ENCODE results near the gene RPGRIP1L. TPM values are rescaled to one million over a fixed set of nuclear protein-coding genes. Genes with fewer than 3 reads are reported as not detected.

RPGRIP1L gene
- total RNA-seq, 1 experiment from 2014 or later: 19.8 TPM

DNA sequence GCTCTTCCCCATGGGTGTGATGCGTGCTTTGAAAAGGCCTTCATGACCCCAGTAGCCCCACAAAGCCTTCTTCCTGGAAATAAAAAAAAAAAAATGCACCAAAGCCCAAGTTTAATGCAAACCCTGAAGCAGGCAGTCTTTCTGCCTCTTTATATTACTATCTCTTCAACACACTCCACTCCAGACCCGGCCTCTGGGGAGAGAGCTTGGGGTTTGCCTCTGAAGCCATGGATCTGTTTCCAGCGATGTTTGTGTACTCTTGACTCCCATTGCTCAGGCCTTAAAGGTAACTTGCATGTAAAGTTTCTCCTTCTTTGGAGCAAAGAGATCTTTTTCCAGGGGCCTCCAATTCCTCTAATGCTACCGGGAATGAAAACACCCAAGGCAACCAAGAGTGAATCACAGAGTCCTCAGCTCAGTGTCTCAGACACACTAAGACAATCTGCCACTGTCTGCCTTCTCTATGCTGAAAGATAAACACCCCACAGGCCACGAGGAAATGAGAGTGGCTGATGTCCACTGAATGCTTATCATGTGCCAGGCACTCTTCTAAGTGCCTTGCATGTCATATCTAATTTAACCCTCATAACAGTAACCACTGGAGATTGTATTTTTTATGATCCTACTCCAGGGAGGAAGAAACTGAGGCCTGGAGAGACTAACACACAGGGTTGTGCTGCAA, 144.2 kb downstream of the RPGRIP1L start:
- no peaks in the 10 kb centered on the region for H3K9me3 ChIP-seq (ENCODE audit: low read depth, low read length, poor library complexity, severe bottlenecking)
- TF ChIP-seq, protein P1, sequence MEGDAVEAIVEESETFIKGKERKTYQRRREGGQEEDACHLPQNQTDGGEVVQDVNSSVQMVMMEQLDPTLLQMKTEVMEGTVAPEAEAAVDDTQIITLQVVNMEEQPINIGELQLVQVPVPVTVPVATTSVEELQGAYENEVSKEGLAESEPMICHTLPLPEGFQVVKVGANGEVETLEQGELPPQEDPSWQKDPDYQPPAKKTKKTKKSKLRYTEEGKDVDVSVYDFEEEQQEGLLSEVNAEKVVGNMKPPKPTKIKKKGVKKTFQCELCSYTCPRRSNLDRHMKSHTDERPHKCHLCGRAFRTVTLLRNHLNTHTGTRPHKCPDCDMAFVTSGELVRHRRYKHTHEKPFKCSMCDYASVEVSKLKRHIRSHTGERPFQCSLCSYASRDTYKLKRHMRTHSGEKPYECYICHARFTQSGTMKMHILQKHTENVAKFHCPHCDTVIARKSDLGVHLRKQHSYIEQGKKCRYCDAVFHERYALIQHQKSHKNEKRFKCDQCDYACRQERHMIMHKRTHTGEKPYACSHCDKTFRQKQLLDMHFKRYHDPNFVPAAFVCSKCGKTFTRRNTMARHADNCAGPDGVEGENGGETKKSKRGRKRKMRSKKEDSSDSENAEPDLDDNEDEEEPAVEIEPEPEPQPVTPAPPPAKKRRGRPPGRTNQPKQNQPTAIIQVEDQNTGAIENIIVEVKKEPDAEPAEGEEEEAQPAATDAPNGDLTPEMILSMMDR (conservative IDR thresholded peaks at IDR 0.05; ENCODE audit: low read depth, low read length): no peak
- TF ChIP-seq EZH2 (IDR thresholded peaks at IDR 0.05; ENCODE audit: borderline replicate concordance, low read depth, low read length, poor library complexity, severe bottlenecking): no peak
- H3K36me3 ChIP-seq (ENCODE audit: insufficient read depth, low read length, poor library complexity, severe bottlenecking): no peaks in the 10 kb centered on the region
- no peaks in the 10 kb centered on the region for H3K4me1 ChIP-seq (ENCODE audit: insufficient read depth, low read length, poor library complexity, severe bottlenecking)
- H3K4me3 ChIP-seq (ENCODE audit: low read depth, low read length, poor library complexity, severe bottlenecking): no peak overlapping the region
- intact Hi-C loops (cut with micrococcal nuclease; ENCODE audit: unreplicated experiment): no loop called here
- ChIA-PET CTCF (no interaction called here), POLR2A (ENCODE audit: low non-redundant PET) (no interaction called here)
- DNase-seq (ENCODE audit: low spot score): no peak
- no peak overlapping the region for H3K27ac ChIP-seq (ENCODE audit: low read depth, low read length, poor library complexity, severe bottlenecking)
- no TSS peak for BruUV-seq (replicated peaks)
- no peaks in the 10 kb centered on the region for H3K27me3 ChIP-seq (replicated peaks; ENCODE audit: insufficient read depth, low read depth, low read length, poor library complexity)

DNA sequence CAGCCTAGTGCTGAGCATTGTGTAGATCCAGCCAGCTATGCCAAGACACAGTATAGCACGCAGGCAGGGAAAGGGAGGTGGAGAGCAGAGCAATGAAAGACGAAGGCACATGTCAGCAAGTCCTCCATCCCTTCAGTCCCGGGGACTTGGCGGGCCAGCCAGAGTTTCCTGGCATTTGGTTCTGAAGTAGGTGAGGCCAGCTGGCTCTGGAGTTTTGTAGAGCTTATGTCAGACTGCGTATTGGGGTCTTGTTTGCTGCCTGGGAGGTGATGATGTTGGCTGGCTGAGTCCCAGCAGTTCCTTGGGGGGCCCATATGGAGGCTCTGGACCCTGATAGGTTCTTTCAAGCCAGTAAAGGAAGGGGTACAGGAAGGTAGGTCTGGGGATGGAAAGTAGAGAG, 144.9 kb downstream of the RPGRIP1L start:
- intact Hi-C loops (cut with micrococcal nuclease; ENCODE audit: unreplicated experiment): no loop called here
- CTCF ChIA-PET: no interaction called here
- no TSS peak for BruUV-seq (replicated peaks)
- no peak for TF ChIP-seq EZH2 (IDR thresholded peaks at IDR 0.05; ENCODE audit: borderline replicate concordance, low read depth, low read length, poor library complexity, severe bottlenecking)
- TF ChIP-seq, protein P1 (conservative IDR thresholded peaks at IDR 0.05; ENCODE audit: low read depth, low read length): no peak
- no peak for DNase-seq (ENCODE audit: low spot score)
- Histone ChIP-seq H3K27me3 (replicated peaks; ENCODE audit: insufficient read depth, low read depth, low read length, poor library complexity) (no peaks in the 10 kb centered on the region), H3K36me3 (ENCODE audit: insufficient read depth, low read length, poor library complexity, severe bottlenecking) (no peaks in the 10 kb centered on the region), H3K4me3 (ENCODE audit: low read depth, low read length, poor library complexity, severe bottlenecking) (no peak overlapping the region), H3K27ac (ENCODE audit: low read depth, low read length, poor library complexity, severe bottlenecking) (no peak overlapping the region), H3K9me3 (ENCODE audit: low read depth, low read length, poor library complexity, severe bottlenecking) (no peaks in the 10 kb centered on the region), H3K4me1 (ENCODE audit: insufficient read depth, low read length, poor library complexity, severe bottlenecking) (no peaks in the 10 kb centered on the region)
- POLR2A ChIA-PET (ENCODE audit: low non-redundant PET): no interaction called here

DNA sequence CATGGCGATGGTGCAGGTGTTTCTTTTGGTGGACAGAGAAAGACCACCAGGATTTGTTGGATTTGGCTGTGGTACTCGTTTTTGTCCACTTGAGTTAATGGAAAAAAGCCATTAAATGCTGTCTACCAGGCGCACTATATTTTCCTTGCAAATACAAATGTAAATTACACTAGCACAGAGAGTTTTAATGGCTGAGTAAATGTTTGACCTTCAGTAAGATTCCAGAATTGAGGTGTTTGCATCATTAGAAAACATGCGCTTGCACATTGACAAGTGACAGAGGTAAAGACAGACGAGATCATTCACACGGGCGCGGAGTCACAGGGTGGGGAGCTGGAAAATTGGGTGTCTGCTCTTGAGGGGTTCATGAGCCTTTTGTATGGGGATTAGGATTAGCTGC, 147.1 kb downstream of the RPGRIP1L start:
- Histone ChIP-seq H3K36me3 (ENCODE audit: insufficient read depth, low read length, poor library complexity, severe bottlenecking) (no peaks in the 10 kb centered on the region), H3K9me3 (ENCODE audit: low read depth, low read length, poor library complexity, severe bottlenecking) (no peaks in the 10 kb centered on the region), H3K27ac (ENCODE audit: low read depth, low read length, poor library complexity, severe bottlenecking) (no peak overlapping the region), H3K27me3 (replicated peaks; ENCODE audit: insufficient read depth, low read depth, low read length, poor library complexity) (no peaks in the 10 kb centered on the region), H3K4me1 (ENCODE audit: insufficient read depth, low read length, poor library complexity, severe bottlenecking) (no peaks in the 10 kb centered on the region), H3K4me3 (ENCODE audit: low read depth, low read length, poor library complexity, severe bottlenecking) (no peak overlapping the region)
- ChIA-PET POLR2A (ENCODE audit: low non-redundant PET) (no interaction called here), CTCF (no interaction called here)
- DNase-seq (ENCODE audit: low spot score): no peak
- TF ChIP-seq, protein P1 (conservative IDR thresholded peaks at IDR 0.05; ENCODE audit: low read depth, low read length): no peak
- no peak for TF ChIP-seq EZH2 (IDR thresholded peaks at IDR 0.05; ENCODE audit: borderline replicate concordance, low read depth, low read length, poor library complexity, severe bottlenecking)
- intact Hi-C loops (cut with micrococcal nuclease; ENCODE audit: unreplicated experiment): no loop called here
- no TSS peak for BruUV-seq (replicated peaks)

Measured in A673 (cell line).